ENCODE data around the gene NUPR1. TPM values are rescaled to one million over a fixed set of nuclear protein-coding genes. Genes with fewer than 3 reads are reported as not detected.
A peak's percentile ranks its signal among the peaks of the same experiment; 100 is the strongest.

Gene NUPR1
- total RNA-seq, 2 experiments from 2014 or later: not detected

DNA sequence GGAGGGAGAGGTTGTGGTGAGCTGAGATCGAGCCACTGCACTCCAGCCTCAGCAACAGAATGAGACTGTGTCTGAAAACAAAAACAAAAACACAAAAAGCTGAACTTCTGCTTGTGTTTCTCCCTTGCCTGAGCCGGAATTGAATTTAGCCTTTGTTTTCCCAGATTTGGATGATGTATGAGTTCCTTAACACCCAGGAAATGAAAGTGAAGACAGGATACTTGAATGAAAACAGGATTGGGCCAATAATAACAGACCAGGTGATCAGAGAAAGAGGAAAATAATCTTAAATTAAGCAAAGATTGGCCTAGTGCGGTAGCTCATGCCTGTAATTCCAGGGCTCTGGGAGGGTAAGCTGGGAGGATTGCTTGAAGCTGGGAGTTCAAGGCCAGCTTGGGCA is 1.6 kb upstream of the NUPR1 start:
- H3K27me3 Mint-ChIP-seq: no peaks in the 10 kb centered on the region
- ATAC-seq (ENCODE audit: poor library complexity): no peak
- intact Hi-C loops (cut with DNase I, micrococcal nuclease): no loop called here
- Histone ChIP-seq H3K4me3 (ENCODE audit: low read length) (no peak overlapping the region), H3K27me3 (ENCODE audit: control insufficient read depth in 1 of 2, insufficient read depth in 2 of 2, low read length in 2 of 2) (no peaks in the 10 kb centered on the region), H3K9me3 (ENCODE audit: control insufficient read depth in 1 of 2, insufficient read depth in 1 of 2, low read length in 2 of 2) (no peaks in the 10 kb centered on the region), H3K4me1 (ENCODE audit: insufficient read depth, low read length) (peaks cover 16% of the 10 kb centered on the region), H3K36me3 (ENCODE audit: insufficient read depth, low read length) (no peaks in the 10 kb centered on the region), H3K27ac (ENCODE audit: low read depth in 1 of 2, low read length in 2 of 2) (no peak overlapping the region)
- CTCF ChIA-PET: no interaction called here
- TF ChIP-seq CTCF (IDR thresholded peaks at IDR 0.05): no peak
- no peak overlapping the region for H3K4me3 Mint-ChIP-seq
- H3K9me3 Mint-ChIP-seq: no peaks in the 10 kb centered on the region
- H3K27ac Mint-ChIP-seq: no peak overlapping the region
- peaks cover 29% of the 10 kb centered on the region for H3K4me1 Mint-ChIP-seq (ENCODE audit: low read depth)
- H3K36me3 Mint-ChIP-seq (ENCODE audit: low read depth): no peaks in the 10 kb centered on the region
- POLR2A ChIA-PET: no interaction called here
- DNase-seq: no peak

- ChIA-PET CTCF (no interaction called here), POLR2A (no interaction called here)
- Mint-ChIP-seq H3K9me3 (peaks cover 2% of the 10 kb centered on the region), H3K27ac (peak overlapping the region; percentile 64), H3K27me3 (no peaks in the 10 kb centered on the region), H3K4me1 (ENCODE audit: low read depth) (peaks cover 49% of the 10 kb centered on the region), H3K4me3 (no peak overlapping the region), H3K36me3 (ENCODE audit: low read depth) (no peaks in the 10 kb centered on the region)
- no peaks in the 10 kb centered on the region for H3K36me3 ChIP-seq (ENCODE audit: insufficient read depth, low read length)
- H3K9me3 ChIP-seq (ENCODE audit: control insufficient read depth in 1 of 2, insufficient read depth in 1 of 2, low read length in 2 of 2): no peaks in the 10 kb centered on the region
- TF ChIP-seq CTCF (IDR thresholded peaks at IDR 0.05): no peak
- H3K27me3 ChIP-seq (ENCODE audit: control insufficient read depth in 1 of 2, insufficient read depth in 2 of 2, low read length in 2 of 2): no peaks in the 10 kb centered on the region
- no peak for DNase-seq
- intact Hi-C loops (cut with DNase I, micrococcal nuclease): loop anchor here in 1 of 2 experiments (1.0 kb wide), 1 partner anchor 8 kb away; no protein-coding TSS in a partner anchor
- ATAC-seq (ENCODE audit: poor library complexity): no peak
- H3K27ac ChIP-seq (ENCODE audit: low read depth in 1 of 2, low read length in 2 of 2): peak overlapping the region in 1 of 2 donors; percentile 5
- peaks cover 37% of the 10 kb centered on the region for H3K4me1 ChIP-seq (ENCODE audit: insufficient read depth, low read length)
- no peak overlapping the region for H3K4me3 ChIP-seq (ENCODE audit: low read length)
Measured at GRCh38 chr16:28537964-28538732, 626 bp downstream of the NUPR1 start.

DNA sequence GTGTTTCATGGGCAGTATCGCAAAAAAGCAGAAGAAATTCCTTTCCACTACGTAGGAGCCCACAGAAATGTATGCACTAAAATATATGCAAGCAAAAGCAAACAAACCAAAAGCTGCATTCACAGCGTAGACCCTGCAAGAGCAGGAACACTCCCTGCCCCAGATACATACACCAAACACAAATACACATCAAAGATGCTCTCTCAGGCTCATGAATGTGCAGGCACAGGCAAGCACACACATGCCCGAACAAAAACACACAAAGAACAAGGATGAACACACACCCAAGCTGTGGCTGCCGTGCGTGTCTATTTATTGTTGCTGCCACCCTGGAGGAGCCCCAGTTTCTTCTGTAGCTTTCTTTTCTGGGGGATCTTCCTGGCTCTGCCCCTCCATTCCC is 1.7 kb downstream of the NUPR1 start:
- ChIA-PET POLR2A (no interaction called here), CTCF (no interaction called here)
- H3K27me3 Mint-ChIP-seq: no peaks in the 10 kb centered on the region
- no peak overlapping the region for H3K4me3 ChIP-seq (ENCODE audit: low read length)
- DNase-seq (no peak), ATAC-seq (ENCODE audit: poor library complexity) (no peak)
- H3K36me3 ChIP-seq (ENCODE audit: insufficient read depth, low read length): no peaks in the 10 kb centered on the region
- intact Hi-C loops (cut with DNase I, micrococcal nuclease): loop anchor here in 1 of 2 experiments (1.0 kb wide), 1 partner anchor 9 kb away; no protein-coding TSS in a partner anchor
- H3K27me3 ChIP-seq (ENCODE audit: control insufficient read depth in 1 of 2, insufficient read depth in 2 of 2, low read length in 2 of 2): no peaks in the 10 kb centered on the region
- H3K9me3 ChIP-seq (ENCODE audit: control insufficient read depth in 1 of 2, insufficient read depth in 1 of 2, low read length in 2 of 2): no peaks in the 10 kb centered on the region
- H3K4me1 ChIP-seq (ENCODE audit: insufficient read depth, low read length): peaks cover 40% of the 10 kb centered on the region
- peak overlapping the region; percentile 64 for H3K27ac Mint-ChIP-seq
- no peak overlapping the region for H3K27ac ChIP-seq (ENCODE audit: low read depth in 1 of 2, low read length in 2 of 2)
- no peaks in the 10 kb centered on the region for H3K36me3 Mint-ChIP-seq (ENCODE audit: low read depth)
- peaks cover 2% of the 10 kb centered on the region for H3K9me3 Mint-ChIP-seq
- H3K4me3 Mint-ChIP-seq: no peak overlapping the region
- peaks cover 48% of the 10 kb centered on the region for H3K4me1 Mint-ChIP-seq (ENCODE audit: low read depth)
- TF ChIP-seq CTCF (IDR thresholded peaks at IDR 0.05): no peak

Data from CD4-positive, alpha-beta T cell (primary cell).